SK-N-SH (cell line): ENCODE results near the gene GALT. TPM values are rescaled to one million over a fixed set of nuclear protein-coding genes. Genes with fewer than 3 reads are reported as not detected.

Source experiments
- FOSL2 ChIP-seq: IDR thresholded peaks from 2 replicates; pipeline ENCODE4 v1.4.0; 2012; ENCODE audit warnings: low read depth, mild to moderate bottlenecking, moderate library complexity, borderline replicate concordance
- GABPA ChIP-seq: IDR thresholded peaks from 2 replicates; pipeline ENCODE4 v1.4.0; 2012; ENCODE audit warnings: low read depth, mild to moderate bottlenecking
- GATA2 ChIP-seq: sonication (generic); formaldehyde crosslinking; IDR thresholded peaks from 2 replicates; pipeline ENCODE4 v1.5.0; 2020; ENCODE audit warnings: mild to moderate bottlenecking, missing genetic modification reagents
- JUND ChIP-seq: IDR thresholded peaks from 2 replicates; pipeline ENCODE4 v1.4.0; 2012
- MEF2A ChIP-seq: IDR thresholded peaks from 2 replicates; pipeline ENCODE4 v1.4.0; 2012; ENCODE audit warnings: low read depth, borderline replicate concordance
- MXI1 ChIP-seq: IDR thresholded peaks from 2 replicates; pipeline ENCODE4 v1.6.1; 2012; ENCODE audit warnings: mild to moderate bottlenecking, low read depth, low read length, improper control_type of control experiment
- RAD21 ChIP-seq: IDR thresholded peaks from 2 replicates; pipeline ENCODE4 v1.6.1; 2012; ENCODE audit warnings: mild to moderate bottlenecking, low read length
- SIN3A ChIP-seq: IDR thresholded peaks from 2 replicates; pipeline ENCODE4 v1.6.1; 2012; ENCODE audit warnings: low read depth, mild to moderate bottlenecking, low read length, moderate library complexity, borderline replicate concordance
- TAF1 ChIP-seq: IDR thresholded peaks from 2 replicates; pipeline ENCODE4 v1.6.1; 2012; ENCODE audit warnings: low read depth, mild to moderate bottlenecking, low read length, moderate library complexity, borderline replicate concordance
- TCF12 ChIP-seq: IDR thresholded peaks from 2 replicates; pipeline ENCODE4 v1.4.0; 2012
- polyA plus RNA-seq, 3 experiments: library from polyadenylated mRNA; depleted of rRNA; stranded (reverse); fragments of >200 nt; gene quantifications; 2 replicates each; pipeline ENCODE4 v1.2.3, GENCODE V29; 2012
- TF ChIP-seq, protein P1 (sequence below): fragments of 200-600 bp; sonication (generic); IDR thresholded peaks from 2 replicates; pipeline ENCODE4 v1.6.1; 2017; ENCODE audit warnings: antibody characterized with exemption, mild to moderate bottlenecking, moderate library complexity
- TF ChIP-seq, protein P2 (sequence below): fragments of 150-350 bp; IDR thresholded peaks from 2 replicates; pipeline ENCODE4 v1.6.1; 2016; ENCODE audit warnings: mild to moderate bottlenecking, low read depth, low read length
- TF ChIP-seq, protein P3 (sequence below): IDR thresholded peaks from 2 replicates; pipeline ENCODE4 v1.6.1; 2012; ENCODE audit warnings: mild to moderate bottlenecking, low read depth, low read length, moderate library complexity
- TF ChIP-seq, protein P4 (sequence below): IDR thresholded peaks from 2 replicates; pipeline ENCODE4 v1.4.0; 2012; ENCODE audit warnings: low read depth, borderline replicate concordance
- TF ChIP-seq, protein P5 (sequence below): fragments of 150-350 bp; IDR thresholded peaks from 2 replicates; pipeline ENCODE4 v1.6.1; 2017; ENCODE audit warnings: antibody characterized with exemption, low read length, low read depth, borderline replicate concordance

GALT gene
- polyA plus RNA-seq, 1 of the 3 experiments (the other 2 are of a cell fraction) = 45.9 TPM

DNA sequence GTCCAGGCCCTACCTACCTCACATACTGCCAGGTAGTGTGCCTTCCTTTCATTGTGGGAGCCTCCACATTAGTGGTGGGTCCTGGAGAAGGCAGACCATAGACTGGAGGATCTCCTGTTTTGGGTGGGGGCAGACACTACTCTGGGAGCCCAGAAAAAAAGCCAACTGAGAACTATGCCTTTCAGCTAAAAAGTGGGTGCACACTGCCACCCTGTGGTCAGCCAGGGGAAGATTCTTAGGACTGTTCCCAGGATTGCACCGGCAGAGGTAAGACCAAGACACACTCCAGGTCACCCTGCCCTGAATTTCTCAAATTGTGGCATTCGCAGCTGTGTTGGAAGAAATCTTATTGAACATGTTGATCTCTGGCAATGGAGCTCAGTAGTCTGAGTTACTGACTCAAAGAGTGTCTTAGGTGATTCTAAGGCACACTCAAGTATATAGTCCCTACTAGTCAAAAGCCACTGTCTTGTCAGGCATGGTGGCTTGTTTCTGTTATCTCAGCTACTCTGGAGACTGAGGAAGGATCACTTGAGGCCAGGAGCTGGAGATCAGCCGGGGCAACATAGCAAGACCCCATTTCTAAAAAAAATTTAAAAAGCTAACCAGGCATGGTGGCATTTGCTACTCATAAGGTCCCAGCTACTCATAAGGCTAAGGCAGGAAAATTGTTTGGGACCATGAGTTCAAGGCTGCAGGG lies 12.5 kb upstream of the GALT start (continued):
- TF ChIP-seq, protein P1, sequence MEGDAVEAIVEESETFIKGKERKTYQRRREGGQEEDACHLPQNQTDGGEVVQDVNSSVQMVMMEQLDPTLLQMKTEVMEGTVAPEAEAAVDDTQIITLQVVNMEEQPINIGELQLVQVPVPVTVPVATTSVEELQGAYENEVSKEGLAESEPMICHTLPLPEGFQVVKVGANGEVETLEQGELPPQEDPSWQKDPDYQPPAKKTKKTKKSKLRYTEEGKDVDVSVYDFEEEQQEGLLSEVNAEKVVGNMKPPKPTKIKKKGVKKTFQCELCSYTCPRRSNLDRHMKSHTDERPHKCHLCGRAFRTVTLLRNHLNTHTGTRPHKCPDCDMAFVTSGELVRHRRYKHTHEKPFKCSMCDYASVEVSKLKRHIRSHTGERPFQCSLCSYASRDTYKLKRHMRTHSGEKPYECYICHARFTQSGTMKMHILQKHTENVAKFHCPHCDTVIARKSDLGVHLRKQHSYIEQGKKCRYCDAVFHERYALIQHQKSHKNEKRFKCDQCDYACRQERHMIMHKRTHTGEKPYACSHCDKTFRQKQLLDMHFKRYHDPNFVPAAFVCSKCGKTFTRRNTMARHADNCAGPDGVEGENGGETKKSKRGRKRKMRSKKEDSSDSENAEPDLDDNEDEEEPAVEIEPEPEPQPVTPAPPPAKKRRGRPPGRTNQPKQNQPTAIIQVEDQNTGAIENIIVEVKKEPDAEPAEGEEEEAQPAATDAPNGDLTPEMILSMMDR = peak; percentile 85
- TF ChIP-seq MEF2A (no peak), RAD21 (peak; percentile 88), TAF1 (no peak), GATA2 (CRISPR knock-in tag) (no peak), JUND (no peak), TCF12 (no peak), MXI1 (no peak), GABPA (no peak), SIN3A (no peak), FOSL2 (no peak)
- TF ChIP-seq, protein P2, sequence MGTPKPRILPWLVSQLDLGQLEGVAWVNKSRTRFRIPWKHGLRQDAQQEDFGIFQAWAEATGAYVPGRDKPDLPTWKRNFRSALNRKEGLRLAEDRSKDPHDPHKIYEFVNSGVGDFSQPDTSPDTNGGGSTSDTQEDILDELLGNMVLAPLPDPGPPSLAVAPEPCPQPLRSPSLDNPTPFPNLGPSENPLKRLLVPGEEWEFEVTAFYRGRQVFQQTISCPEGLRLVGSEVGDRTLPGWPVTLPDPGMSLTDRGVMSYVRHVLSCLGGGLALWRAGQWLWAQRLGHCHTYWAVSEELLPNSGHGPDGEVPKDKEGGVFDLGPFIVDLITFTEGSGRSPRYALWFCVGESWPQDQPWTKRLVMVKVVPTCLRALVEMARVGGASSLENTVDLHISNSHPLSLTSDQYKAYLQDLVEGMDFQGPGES = no peak
- TF ChIP-seq, protein P3, sequence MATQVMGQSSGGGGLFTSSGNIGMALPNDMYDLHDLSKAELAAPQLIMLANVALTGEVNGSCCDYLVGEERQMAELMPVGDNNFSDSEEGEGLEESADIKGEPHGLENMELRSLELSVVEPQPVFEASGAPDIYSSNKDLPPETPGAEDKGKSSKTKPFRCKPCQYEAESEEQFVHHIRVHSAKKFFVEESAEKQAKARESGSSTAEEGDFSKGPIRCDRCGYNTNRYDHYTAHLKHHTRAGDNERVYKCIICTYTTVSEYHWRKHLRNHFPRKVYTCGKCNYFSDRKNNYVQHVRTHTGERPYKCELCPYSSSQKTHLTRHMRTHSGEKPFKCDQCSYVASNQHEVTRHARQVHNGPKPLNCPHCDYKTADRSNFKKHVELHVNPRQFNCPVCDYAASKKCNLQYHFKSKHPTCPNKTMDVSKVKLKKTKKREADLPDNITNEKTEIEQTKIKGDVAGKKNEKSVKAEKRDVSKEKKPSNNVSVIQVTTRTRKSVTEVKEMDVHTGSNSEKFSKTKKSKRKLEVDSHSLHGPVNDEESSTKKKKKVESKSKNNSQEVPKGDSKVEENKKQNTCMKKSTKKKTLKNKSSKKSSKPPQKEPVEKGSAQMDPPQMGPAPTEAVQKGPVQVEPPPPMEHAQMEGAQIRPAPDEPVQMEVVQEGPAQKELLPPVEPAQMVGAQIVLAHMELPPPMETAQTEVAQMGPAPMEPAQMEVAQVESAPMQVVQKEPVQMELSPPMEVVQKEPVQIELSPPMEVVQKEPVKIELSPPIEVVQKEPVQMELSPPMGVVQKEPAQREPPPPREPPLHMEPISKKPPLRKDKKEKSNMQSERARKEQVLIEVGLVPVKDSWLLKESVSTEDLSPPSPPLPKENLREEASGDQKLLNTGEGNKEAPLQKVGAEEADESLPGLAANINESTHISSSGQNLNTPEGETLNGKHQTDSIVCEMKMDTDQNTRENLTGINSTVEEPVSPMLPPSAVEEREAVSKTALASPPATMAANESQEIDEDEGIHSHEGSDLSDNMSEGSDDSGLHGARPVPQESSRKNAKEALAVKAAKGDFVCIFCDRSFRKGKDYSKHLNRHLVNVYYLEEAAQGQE = no peak
- TF ChIP-seq, protein P4, sequence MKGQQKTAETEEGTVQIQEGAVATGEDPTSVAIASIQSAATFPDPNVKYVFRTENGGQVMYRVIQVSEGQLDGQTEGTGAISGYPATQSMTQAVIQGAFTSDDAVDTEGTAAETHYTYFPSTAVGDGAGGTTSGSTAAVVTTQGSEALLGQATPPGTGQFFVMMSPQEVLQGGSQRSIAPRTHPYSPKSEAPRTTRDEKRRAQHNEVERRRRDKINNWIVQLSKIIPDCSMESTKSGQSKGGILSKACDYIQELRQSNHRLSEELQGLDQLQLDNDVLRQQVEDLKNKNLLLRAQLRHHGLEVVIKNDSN = no peak
- TF ChIP-seq, protein P5, sequence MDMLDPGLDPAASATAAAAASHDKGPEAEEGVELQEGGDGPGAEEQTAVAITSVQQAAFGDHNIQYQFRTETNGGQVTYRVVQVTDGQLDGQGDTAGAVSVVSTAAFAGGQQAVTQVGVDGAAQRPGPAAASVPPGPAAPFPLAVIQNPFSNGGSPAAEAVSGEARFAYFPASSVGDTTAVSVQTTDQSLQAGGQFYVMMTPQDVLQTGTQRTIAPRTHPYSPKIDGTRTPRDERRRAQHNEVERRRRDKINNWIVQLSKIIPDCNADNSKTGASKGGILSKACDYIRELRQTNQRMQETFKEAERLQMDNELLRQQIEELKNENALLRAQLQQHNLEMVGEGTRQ = no peak
